Measurements from ENCODE around the gene ARHGAP23. TPM values are rescaled to one million over a fixed set of nuclear protein-coding genes. Genes with fewer than 3 reads are reported as not detected.

The ARHGAP23 gene
- total RNA-seq, 1 experiment from 2014 or later = 97.9 TPM

GRCh38 chr17:38443356-38444031, 15.2 kb downstream of the ARHGAP23 start:
- H3K9me3 ChIP-seq (ENCODE audit: control insufficient read depth, low read depth, low read length) = no peaks in the 10 kb centered on the region
- H3K27me3 ChIP-seq (ENCODE audit: insufficient read depth, low read length) = no peaks in the 10 kb centered on the region
- no peak overlapping the region for H3K27ac ChIP-seq (ENCODE audit: insufficient read length, low read depth, low read length)
- H3K79me1 ChIP-seq (ENCODE audit: insufficient read depth, low read depth, low read length, poor library complexity, severe bottlenecking) = no peaks in the 10 kb centered on the region
- no peaks in the 10 kb centered on the region for H3K23me2 ChIP-seq (ENCODE audit: insufficient read length, low read depth, low read length, poor library complexity, severe bottlenecking)
- no peak overlapping the region for H4K5ac ChIP-seq (ENCODE audit: insufficient read length, low read depth, low read length)
- H2AK5ac ChIP-seq (ENCODE audit: insufficient read length, low read length) = no peak overlapping the region
- no peaks in the 10 kb centered on the region for H3K27me3 Mint-ChIP-seq (ENCODE audit: low read depth)
- H2BK12ac ChIP-seq (ENCODE audit: insufficient read length, low read depth, low read length) = no peak overlapping the region
- no peak overlapping the region for H2BK120ac ChIP-seq (ENCODE audit: low read depth, low read length, poor library complexity, severe bottlenecking)
- H3K18ac ChIP-seq (ENCODE audit: insufficient read length, low read depth, low read length) = no peak overlapping the region
- DNase-seq = no peak
- H3K14ac ChIP-seq (ENCODE audit: insufficient read depth, low read length) = no peak overlapping the region
- no peak for TF ChIP-seq CTCF (conservative IDR thresholded peaks at IDR 0.05)
- no peak overlapping the region for H3T11ph ChIP-seq (ENCODE audit: low read length)
- H3K9ac ChIP-seq (ENCODE audit: extremely low read depth, insufficient read length, low read length) = no peak overlapping the region
- no peak overlapping the region for H3K23ac ChIP-seq (ENCODE audit: insufficient read length, low read depth, low read length)
- no peak overlapping the region for H3K56ac ChIP-seq (ENCODE audit: insufficient read length, low read depth, low read length)
- peaks cover 6% of the 10 kb centered on the region; the same call in 1 of the 2 replicates for H3K79me2 ChIP-seq (ENCODE audit: insufficient read depth, low read length)
- H2BK20ac ChIP-seq (ENCODE audit: low read depth, low read length, poor library complexity, severe bottlenecking) = no peak overlapping the region
- H4K8ac ChIP-seq (replicated peaks; ENCODE audit: insufficient read length, low read depth, low read length) = no peak overlapping the region
- H4K20me1 ChIP-seq (ENCODE audit: control insufficient read depth, insufficient read depth, insufficient read length) = no peaks in the 10 kb centered on the region
- H4K91ac ChIP-seq (ENCODE audit: insufficient read length, low read depth, low read length) = no peak overlapping the region
- no peak overlapping the region for H3K4me3 Mint-ChIP-seq
- no peak overlapping the region for H3K4ac ChIP-seq (ENCODE audit: low read depth, low read length)
- peaks cover 6% of the 10 kb centered on the region; the same call in 1 of the 2 replicates for H3K4me1 ChIP-seq (ENCODE audit: insufficient read depth, low read length)
- no peaks in the 10 kb centered on the region for H3K9me3 Mint-ChIP-seq
- no peak overlapping the region for H2BK15ac ChIP-seq (ENCODE audit: low read depth, low read length)
- no peak overlapping the region for H2AFZ ChIP-seq (ENCODE audit: low read length)
- peaks cover 53 to 56% of the 10 kb centered on the region in 2 experiments for H3K4me1 Mint-ChIP-seq
- H3K4me2 ChIP-seq (ENCODE audit: insufficient read depth, insufficient read length, low read length) = no peak overlapping the region
- H3K27ac Mint-ChIP-seq = no peak overlapping the region; a peak in 1 of 7 replicates
- peaks cover 0 to 11% (median 0%) of the 10 kb centered on the region in 3 experiments; a peak in 3 of 7 replicates for H3K36me3 Mint-ChIP-seq (ENCODE audit: insufficient read depth in 1 of 3, low read depth in 3 of 3)
- no CpG with 5 or more reads among the region's 7 CpGs for WGBS (ENCODE audit: extremely low coverage, insufficient read length, low lambda C conversion rate)
- no peak overlapping the region for H2BK5ac ChIP-seq (ENCODE audit: insufficient read length, low read length)
